Activated T-cell treated with anti-CD3 and anti-CD28 coated beads for 24 hours (primary cell): ENCODE results near the gene MPRIP.
"Not testable (repeated sequence)": the region's sequence is repeated elsewhere in the genome, so short reads cannot be mapped to it uniquely, and the experiment has no call there.

Source experiments
- DNase-seq: peaks from one replicate; pipeline ENCODE4 v3.0.0-alpha.2; 2020; ENCODE audit warnings: low read depth

MPRIP gene

GRCh38 chr17:17128476-17129075 lies 86.3 kb downstream of the MPRIP start:
- no peak for DNase-seq

GRCh38 chr17:17129466-17129865 lies 87.2 kb downstream of the MPRIP start:
- DNase-seq, result no peak

- no peak for DNase-seq
Measured at GRCh38 chr17:17130077-17130844, 88.0 kb downstream of the MPRIP start.

- no peak for DNase-seq
Measured at GRCh38 chr17:17131839-17132238, 89.6 kb downstream of the MPRIP start.

- DNase-seq, result no peak
Measured at GRCh38 chr17:17132746-17133145, 90.5 kb downstream of the MPRIP start.

- no peak for DNase-seq
Measured at GRCh38 chr17:17134051-17134956, 92.0 kb downstream of the MPRIP start.

GRCh38 chr17:17134957-17135333 lies 92.7 kb downstream of the MPRIP start:
- DNase-seq, result no peak

GRCh38 chr17:17136221-17136620 lies 94.0 kb downstream of the MPRIP start:
- not testable (repeated sequence) for DNase-seq

GRCh38 chr17:17137731-17138585 lies 95.7 kb downstream of the MPRIP start:
- no peak for DNase-seq

- DNase-seq, result no peak
Measured at GRCh38 chr17:17139972-17140589, 97.8 kb downstream of the MPRIP start.

GRCh38 chr17:17140590-17140980 lies 98.3 kb downstream of the MPRIP start:
- no peak for DNase-seq

- DNase-seq, result no peak
Measured at GRCh38 chr17:17141279-17141678, 99.0 kb downstream of the MPRIP start.

- DNase-seq, result no peak
Measured at GRCh38 chr17:17141860-17142552, 99.7 kb downstream of the MPRIP start.

GRCh38 chr17:17142556-17142955 lies 100.3 kb downstream of the MPRIP start:
- no peak for DNase-seq

GRCh38 chr17:17143501-17143900 lies 101.2 kb downstream of the MPRIP start:
- no peak for DNase-seq

- DNase-seq, result no peak
Measured at GRCh38 chr17:17144061-17144460, 101.8 kb downstream of the MPRIP start.

GRCh38 chr17:17144916-17145665 lies 102.8 kb downstream of the MPRIP start:
- no peak for DNase-seq

- no peak for DNase-seq
Measured at GRCh38 chr17:17146786-17147406, 104.6 kb downstream of the MPRIP start.

GRCh38 chr17:17147821-17148220 lies 105.6 kb downstream of the MPRIP start:
- no peak for DNase-seq
